ENCODE results near the gene NDUFS7. TPM values are rescaled to one million over a fixed set of nuclear protein-coding genes. Genes with fewer than 3 reads are reported as not detected.

Gene NDUFS7
- total RNA-seq, 1 donor = 46.0 TPM

DNA sequence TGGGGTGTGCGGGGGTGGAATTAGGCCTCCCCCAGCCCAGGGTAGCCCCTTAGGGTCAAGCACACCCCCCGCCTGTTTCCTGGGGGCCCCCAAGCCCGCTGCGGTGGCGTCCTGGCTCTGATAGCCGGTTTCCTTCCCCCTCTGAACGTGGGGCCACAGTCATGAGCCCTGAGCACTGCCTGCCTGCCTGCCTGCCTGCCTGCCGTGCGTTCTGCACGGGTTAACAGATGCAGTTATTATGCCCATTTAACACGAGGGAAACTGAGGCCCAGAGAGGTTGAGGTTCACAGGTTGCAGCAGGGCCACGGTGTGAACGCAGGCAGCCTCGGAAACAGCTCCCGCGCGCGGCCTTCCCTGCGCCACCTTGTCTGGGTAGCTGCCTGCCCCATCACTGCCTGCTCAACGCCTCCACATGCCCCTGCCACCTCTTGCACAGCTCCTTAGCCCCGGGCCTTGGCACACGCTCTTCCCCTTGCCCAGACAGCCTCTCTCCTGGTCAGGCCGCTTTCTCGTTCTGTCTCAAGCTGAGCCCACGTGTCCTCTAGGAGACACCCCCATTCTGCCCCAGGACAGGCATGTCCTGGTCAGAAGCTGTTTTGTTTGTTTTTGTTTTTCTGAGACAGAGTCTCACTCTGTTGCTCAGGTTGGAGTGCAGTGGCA is 18.8 kb downstream of the NDUFS7 start:
- H3K4me3 ChIP-seq (ENCODE audit: insufficient read depth, low read length) = no peak overlapping the region
- H3K9me3 ChIP-seq (ENCODE audit: low read depth, low read length) = no peaks in the 10 kb centered on the region
- peaks cover 17% of the 10 kb centered on the region for H3K4me1 ChIP-seq (ENCODE audit: insufficient read depth, low read length)
- peaks cover 5% of the 10 kb centered on the region for H4K20me1 ChIP-seq (ENCODE audit: insufficient read depth, low read length)
- peak; percentile 93 for DNase-seq (ENCODE audit: insufficient read length, low spot score, missing footprints)
- TF ChIP-seq, protein P1, sequence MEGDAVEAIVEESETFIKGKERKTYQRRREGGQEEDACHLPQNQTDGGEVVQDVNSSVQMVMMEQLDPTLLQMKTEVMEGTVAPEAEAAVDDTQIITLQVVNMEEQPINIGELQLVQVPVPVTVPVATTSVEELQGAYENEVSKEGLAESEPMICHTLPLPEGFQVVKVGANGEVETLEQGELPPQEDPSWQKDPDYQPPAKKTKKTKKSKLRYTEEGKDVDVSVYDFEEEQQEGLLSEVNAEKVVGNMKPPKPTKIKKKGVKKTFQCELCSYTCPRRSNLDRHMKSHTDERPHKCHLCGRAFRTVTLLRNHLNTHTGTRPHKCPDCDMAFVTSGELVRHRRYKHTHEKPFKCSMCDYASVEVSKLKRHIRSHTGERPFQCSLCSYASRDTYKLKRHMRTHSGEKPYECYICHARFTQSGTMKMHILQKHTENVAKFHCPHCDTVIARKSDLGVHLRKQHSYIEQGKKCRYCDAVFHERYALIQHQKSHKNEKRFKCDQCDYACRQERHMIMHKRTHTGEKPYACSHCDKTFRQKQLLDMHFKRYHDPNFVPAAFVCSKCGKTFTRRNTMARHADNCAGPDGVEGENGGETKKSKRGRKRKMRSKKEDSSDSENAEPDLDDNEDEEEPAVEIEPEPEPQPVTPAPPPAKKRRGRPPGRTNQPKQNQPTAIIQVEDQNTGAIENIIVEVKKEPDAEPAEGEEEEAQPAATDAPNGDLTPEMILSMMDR (IDR thresholded peaks at IDR 0.05; ENCODE audit: extremely low read depth, low read depth, low read length) = no peak
- H3K27ac ChIP-seq (ENCODE audit: low read depth, low read length) = no peak overlapping the region
- peak overlapping the region; percentile 18 for H3K4me2 ChIP-seq (ENCODE audit: insufficient read depth, low read length)
- H3K79me2 ChIP-seq (ENCODE audit: insufficient read depth, low read length) = no peaks in the 10 kb centered on the region
- H3K36me3 ChIP-seq (ENCODE audit: insufficient read depth, low read length) = no peaks in the 10 kb centered on the region
- no peaks in the 10 kb centered on the region for H3K27me3 ChIP-seq (ENCODE audit: insufficient read depth, low read length)
- peak overlapping the region; percentile 29 for H2AFZ ChIP-seq (ENCODE audit: low read length)

DNA sequence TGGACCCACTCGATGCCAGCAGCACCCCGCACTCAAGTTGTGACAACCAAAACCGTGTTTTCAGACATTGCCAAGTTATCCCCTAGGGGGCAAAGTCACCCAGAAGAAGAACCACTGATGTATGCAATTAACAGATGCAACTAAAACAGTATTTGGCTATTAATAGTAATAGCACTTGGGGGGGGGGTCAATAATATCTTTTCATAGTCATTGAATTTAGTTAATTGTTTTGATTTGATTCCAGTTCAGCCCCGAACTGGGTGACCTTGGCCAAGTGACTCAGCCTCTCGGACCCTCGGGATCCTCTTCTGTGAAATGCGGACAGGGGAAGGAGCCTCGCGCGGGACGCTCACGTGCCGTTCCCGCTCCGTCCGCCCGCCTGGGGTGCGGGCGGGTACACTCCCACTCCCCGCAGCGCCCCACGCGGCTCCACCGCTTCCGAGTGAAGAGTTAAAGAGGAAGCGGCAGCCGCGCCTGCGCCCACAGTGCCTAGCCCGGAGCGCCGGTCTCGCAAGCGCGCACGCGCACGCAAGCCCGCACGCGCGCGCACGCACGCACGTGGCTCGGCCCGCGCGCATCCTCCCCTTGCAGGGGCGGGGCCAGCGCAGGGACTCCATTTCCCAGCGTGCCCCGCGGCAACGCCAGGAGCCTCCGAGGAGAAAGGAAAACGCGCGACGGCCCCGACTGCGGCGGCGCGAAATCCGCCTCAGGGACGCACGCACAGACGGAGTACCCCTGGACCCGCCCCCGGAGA is 23.2 kb downstream of the NDUFS7 start:
- DNase-seq (ENCODE audit: insufficient read length, low spot score, missing footprints) = peak; percentile 100
- H4K20me1 ChIP-seq (ENCODE audit: insufficient read depth, low read length) = peaks cover 34% of the 10 kb centered on the region
- H3K27ac ChIP-seq (ENCODE audit: low read depth, low read length) = peak overlapping the region; percentile 61
- no peaks in the 10 kb centered on the region for H3K9me3 ChIP-seq (ENCODE audit: low read depth, low read length)
- no peaks in the 10 kb centered on the region for H3K27me3 ChIP-seq (ENCODE audit: insufficient read depth, low read length)
- TF ChIP-seq, protein P1 (IDR thresholded peaks at IDR 0.05; ENCODE audit: extremely low read depth, low read depth, low read length) = peak; percentile 13
- H3K36me3 ChIP-seq (ENCODE audit: insufficient read depth, low read length) = no peaks in the 10 kb centered on the region
- H3K4me2 ChIP-seq (ENCODE audit: insufficient read depth, low read length) = peak overlapping the region; percentile 82
- H3K4me3 ChIP-seq (ENCODE audit: insufficient read depth, low read length) = peak overlapping the region; percentile 85
- H3K4me1 ChIP-seq (ENCODE audit: insufficient read depth, low read length) = peaks cover 37% of the 10 kb centered on the region
- peaks cover 42% of the 10 kb centered on the region for H3K79me2 ChIP-seq (ENCODE audit: insufficient read depth, low read length)
- peak overlapping the region; percentile 79 for H2AFZ ChIP-seq (ENCODE audit: low read length)

DNA sequence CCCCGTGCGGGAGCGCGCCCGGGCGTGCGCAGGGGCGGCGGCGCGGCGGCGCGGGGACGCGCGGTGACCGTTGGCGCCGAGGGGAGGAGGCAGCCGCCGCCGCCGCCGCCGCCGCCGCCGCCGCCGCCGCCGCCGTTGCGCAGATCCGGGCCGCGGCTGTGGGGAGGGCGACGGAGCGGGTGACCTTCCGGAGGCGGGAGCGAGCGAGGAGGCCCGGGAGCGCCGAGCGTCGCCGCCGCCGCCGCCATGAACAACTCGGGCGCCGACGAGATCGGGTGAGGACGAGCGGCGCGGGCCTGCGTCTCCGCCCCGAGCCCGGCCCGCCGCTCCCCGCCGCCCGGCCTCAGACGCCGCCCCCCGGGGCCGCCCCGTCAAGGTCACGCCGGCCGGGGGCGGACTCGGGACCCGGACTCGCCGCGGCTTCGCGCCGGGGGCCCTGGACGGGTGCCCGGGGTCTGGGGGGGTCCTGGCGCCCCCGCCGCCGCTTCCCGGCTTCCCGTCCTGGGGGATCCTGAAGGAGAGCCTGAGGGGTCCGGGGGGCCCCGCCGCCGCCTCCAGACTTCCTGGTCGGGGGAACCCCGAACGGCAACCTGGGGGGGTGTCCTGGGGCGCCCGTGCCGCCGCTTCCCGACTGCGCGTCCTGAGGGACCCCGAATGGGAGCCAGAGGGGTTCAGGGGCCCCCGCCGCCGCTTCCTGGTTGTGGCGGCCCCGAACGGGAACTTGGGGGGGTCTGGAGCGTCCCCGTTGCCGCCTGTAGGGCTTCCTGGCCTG is 24.0 kb downstream of the NDUFS7 start, which contains the start of gene DAZAP1:
TSS of gene DAZAP1 (plus strand) at position 59 of the 772 bp plus-strand sequence. CDS start at position 247, 188 bp downstream.
- TF ChIP-seq, protein P1 (IDR thresholded peaks at IDR 0.05; ENCODE audit: extremely low read depth, low read depth, low read length) = no peak
- no peaks in the 10 kb centered on the region for H3K27me3 ChIP-seq (ENCODE audit: insufficient read depth, low read length)
- H3K9me3 ChIP-seq (ENCODE audit: low read depth, low read length) = no peaks in the 10 kb centered on the region
- H3K4me1 ChIP-seq (ENCODE audit: insufficient read depth, low read length) = peaks cover 38% of the 10 kb centered on the region
- DNase-seq (ENCODE audit: insufficient read length, low spot score, missing footprints) = peak; percentile 88
- H3K4me3 ChIP-seq (ENCODE audit: insufficient read depth, low read length) = peak within 1 kb of the TSS; percentile 85
- H4K20me1 ChIP-seq (ENCODE audit: insufficient read depth, low read length) = peaks cover 42% of the 10 kb centered on the region
- H3K4me2 ChIP-seq (ENCODE audit: insufficient read depth, low read length) = peak within 1 kb of the TSS; percentile 97
- H3K27ac ChIP-seq (ENCODE audit: low read depth, low read length) = peak within 1 kb of the TSS; percentile 78
- H3K79me2 ChIP-seq (ENCODE audit: insufficient read depth, low read length) = peaks cover 49% of the 10 kb centered on the region
- H3K36me3 ChIP-seq (ENCODE audit: insufficient read depth, low read length) = no peaks in the 10 kb centered on the region
- peak within 1 kb of the TSS; percentile 79 for H2AFZ ChIP-seq (ENCODE audit: low read length)

All from osteoblast (primary cell).